Testis (tissue), 3 donors: ENCODE results near the gene PTPRQ. TPM values are rescaled to one million over a fixed set of nuclear protein-coding genes. Genes with fewer than 3 reads are reported as not detected.
"Not testable (repeated sequence)": the region's sequence is repeated elsewhere in the genome, so short reads cannot be mapped to it uniquely, and the experiment has no call there.

ENCODE experiments used
- DNase-seq: peaks from one replicate; pipeline ENCODE4 v3.0.0-alpha.2; 2019
- H3K27ac ChIP-seq, 2 donors: fragments of 200-600 bp; sonication (generic); one replicate each; pipeline ENCODE4 v1.5.1; 2019
- H3K27me3 ChIP-seq: fragments of 200-600 bp; sonication (generic); one replicate; pipeline ENCODE4 v1.5.1; 2019
- H3K36me3 ChIP-seq: fragments of 200-600 bp; sonication (generic); one replicate; pipeline ENCODE4 v1.5.1; 2017; ENCODE audit warnings: low read depth; ENCODE audit errors: missing control alignments
- H3K4me1 ChIP-seq: fragments of 200-600 bp; sonication (generic); one replicate; pipeline ENCODE4 v1.5.1; 2019
- H3K4me3 ChIP-seq, 2 donors: fragments of 200-600 bp; sonication (generic); one replicate each; pipeline ENCODE4 v1.5.1; 2017 to 2019
- H3K9me3 ChIP-seq: fragments of 200-600 bp; sonication (generic); one replicate; pipeline ENCODE4 v1.5.1; 2017
- POLR2A ChIP-seq: fragments of 450-650 bp; IDR thresholded peaks from one replicate; pipeline ENCODE4 v1.6.1; 2017; ENCODE audit warnings: antibody characterized with exemption, mild to moderate bottlenecking, moderate library complexity
- WGBS, 2 donors: methylation state at CpG; one replicate each; pipeline ENCODE4 v1.1.5; 2018; 5-methylcytosine and 5-hydroxymethylcytosine counted together
- intact Hi-C: fragments of 100-400 bp; cut with DNase I; formaldehyde crosslinking; loops from one replicate; pipeline ENCODE4 v1.15.1; 2023; ENCODE audit warnings: low total_unique reads
- polyA plus RNA-seq: library from polyadenylated mRNA; stranded (reverse); fragments of 350-450 nt; fragmentation: Illumina TruSeq; extraction: RNeasy Lipid Tissue Mini Kit (QIAGEN cat#74804); gene quantifications from one replicate; pipeline ENCODE4 v1.2.3, GENCODE V29; 2014; ENCODE audit warnings: low read depth, low replicate concordance; ENCODE audit not compliant: insufficient read depth
- total RNA-seq, 2 donors: library from RNA; depleted of rRNA; stranded (reverse); fragments of >200 nt; gene quantifications; one replicate each; pipeline ENCODE4 v1.2.3, GENCODE V29; 2016
- TF ChIP-seq, protein P1 (sequence below), 3 experiments: fragments of 450-650 bp in 2 of 3; fragments of 200-600 bp in 1 of 3; sonication (generic) in 1 of 3; IDR thresholded peaks; one replicate each; pipeline ENCODE4 v1.5.1; 2016 to 2019; ENCODE audit warnings: antibody characterized with exemption in 3 of 3, mild to moderate bottlenecking in 2 of 3, moderate library complexity in 1 of 3

Gene PTPRQ
- total and polyA plus RNA-seq, 3 donors from 2014 or later = 1.4 to 3.8 (median 3.7) TPM

DNA sequence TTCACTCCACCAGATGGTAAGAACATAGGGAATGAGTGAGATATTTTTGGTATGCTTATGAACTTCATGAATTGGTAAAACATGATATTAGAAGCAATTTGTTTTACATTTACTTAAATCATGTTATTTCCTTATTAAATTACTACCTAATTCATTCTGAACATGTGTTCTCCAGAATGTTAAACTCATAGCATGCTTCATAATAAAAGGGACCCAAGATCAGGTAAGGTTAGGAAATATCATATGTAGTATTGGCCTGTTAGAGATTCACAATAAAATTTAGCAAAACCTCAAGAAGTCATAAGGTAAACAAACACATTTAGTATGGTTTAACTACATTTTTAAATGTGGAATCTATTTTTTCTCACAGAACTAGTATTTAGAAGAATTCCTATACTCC lies 28.2 kb downstream of the PTPRQ start:
- intact Hi-C loops = no loop called here
- DNase-seq = no peak
- TF ChIP-seq POLR2A = no peak
- TF ChIP-seq, protein P1, sequence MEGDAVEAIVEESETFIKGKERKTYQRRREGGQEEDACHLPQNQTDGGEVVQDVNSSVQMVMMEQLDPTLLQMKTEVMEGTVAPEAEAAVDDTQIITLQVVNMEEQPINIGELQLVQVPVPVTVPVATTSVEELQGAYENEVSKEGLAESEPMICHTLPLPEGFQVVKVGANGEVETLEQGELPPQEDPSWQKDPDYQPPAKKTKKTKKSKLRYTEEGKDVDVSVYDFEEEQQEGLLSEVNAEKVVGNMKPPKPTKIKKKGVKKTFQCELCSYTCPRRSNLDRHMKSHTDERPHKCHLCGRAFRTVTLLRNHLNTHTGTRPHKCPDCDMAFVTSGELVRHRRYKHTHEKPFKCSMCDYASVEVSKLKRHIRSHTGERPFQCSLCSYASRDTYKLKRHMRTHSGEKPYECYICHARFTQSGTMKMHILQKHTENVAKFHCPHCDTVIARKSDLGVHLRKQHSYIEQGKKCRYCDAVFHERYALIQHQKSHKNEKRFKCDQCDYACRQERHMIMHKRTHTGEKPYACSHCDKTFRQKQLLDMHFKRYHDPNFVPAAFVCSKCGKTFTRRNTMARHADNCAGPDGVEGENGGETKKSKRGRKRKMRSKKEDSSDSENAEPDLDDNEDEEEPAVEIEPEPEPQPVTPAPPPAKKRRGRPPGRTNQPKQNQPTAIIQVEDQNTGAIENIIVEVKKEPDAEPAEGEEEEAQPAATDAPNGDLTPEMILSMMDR (IDR thresholded peaks at IDR 0.05) = no peak
- Histone ChIP-seq H3K4me3 (no peak overlapping the region), H3K36me3 (no peaks in the 10 kb centered on the region), H3K27ac (no peak overlapping the region), H3K9me3 (no peaks in the 10 kb centered on the region), H3K4me1 (no peaks in the 10 kb centered on the region), H3K27me3 (no peaks in the 10 kb centered on the region)

DNA sequence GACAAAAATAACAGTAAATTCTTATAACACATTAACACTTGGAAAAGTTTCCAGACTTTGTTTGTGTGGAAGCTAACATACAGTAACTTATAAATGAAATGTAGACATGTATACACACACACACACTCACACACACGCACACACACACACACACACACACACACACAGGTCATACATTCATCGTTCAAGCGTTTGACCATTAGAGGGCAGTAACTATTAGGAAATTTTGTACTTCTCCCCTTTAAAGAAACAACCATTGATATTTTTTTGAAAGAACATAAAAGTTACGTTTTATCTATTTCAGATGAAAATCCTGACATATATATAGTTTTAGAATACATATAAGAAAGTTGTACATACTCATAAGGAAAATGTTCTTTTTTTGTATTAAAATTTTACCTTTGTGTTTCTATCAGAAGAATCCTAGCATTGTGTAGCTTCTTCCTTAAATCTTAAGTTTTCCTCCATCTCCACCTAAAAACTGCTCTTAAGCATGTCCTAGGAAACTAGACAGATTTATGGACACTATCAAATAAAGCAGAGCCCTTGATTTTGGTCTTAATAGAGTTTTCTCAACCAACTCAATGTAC lies 29.0 kb downstream of the PTPRQ start:
- intact Hi-C loops = no loop called here
- H3K4me3 ChIP-seq = no peak overlapping the region
- no peaks in the 10 kb centered on the region for H3K9me3 ChIP-seq
- DNase-seq = no peak
- 20 to 27% methylated on average over 4 of the region's 4 CpGs for WGBS, 2 donors
- TF ChIP-seq, protein P1 (IDR thresholded peaks at IDR 0.05) = peak in 1 of 3 experiments; percentile 28
- TF ChIP-seq POLR2A = no peak
- no peaks in the 10 kb centered on the region for H3K36me3 ChIP-seq
- H3K27me3 ChIP-seq = no peaks in the 10 kb centered on the region
- no peak overlapping the region for H3K27ac ChIP-seq
- no peaks in the 10 kb centered on the region for H3K4me1 ChIP-seq

- DNase-seq, intact Hi-C loops: not testable (repeated sequence)
Observed at GRCh38 chr12:80477521-80478145, 33.6 kb downstream of the PTPRQ start.

GRCh38 chr12:80484746-80485145 lies 40.7 kb downstream of the PTPRQ start:
- no peak overlapping the region for H3K27ac ChIP-seq
- no peaks in the 10 kb centered on the region for H3K27me3 ChIP-seq
- H3K9me3 ChIP-seq = no peaks in the 10 kb centered on the region
- WGBS, 2 donors = 57 to 62% methylated on average over 2 of the region's 2 CpGs
- no peak for DNase-seq
- H3K36me3 ChIP-seq = no peaks in the 10 kb centered on the region
- H3K4me1 ChIP-seq = no peaks in the 10 kb centered on the region
- intact Hi-C loops = no loop called here
- H3K4me3 ChIP-seq = no peak overlapping the region
- TF ChIP-seq, protein P1 (IDR thresholded peaks at IDR 0.05) = no peak
- no peak for TF ChIP-seq POLR2A

More at GRCh38 chr12:80477521-80478145, 33.6 kb downstream of the PTPRQ start:
- H3K9me3 ChIP-seq, H3K4me3 ChIP-seq, H3K27me3 ChIP-seq, H3K4me1 ChIP-seq, H3K36me3 ChIP-seq, H3K27ac ChIP-seq: not testable (repeated sequence)
- 90% methylated on average over 31 of the region's 31 CpGs for WGBS, 2 donors

GRCh38 chr12:80485222-80485987 lies 41.4 kb downstream of the PTPRQ start:
- H3K36me3 ChIP-seq = no peaks in the 10 kb centered on the region
- no peaks in the 10 kb centered on the region for H3K4me1 ChIP-seq
- DNase-seq = no peak
- WGBS, 2 donors = 83 to 89% methylated on average over 5 of the region's 5 CpGs
- H3K27ac ChIP-seq = no peak overlapping the region
- intact Hi-C loops = no loop called here
- no peaks in the 10 kb centered on the region for H3K9me3 ChIP-seq
- H3K4me3 ChIP-seq = no peak overlapping the region
- no peak for TF ChIP-seq POLR2A
- TF ChIP-seq, protein P1 (IDR thresholded peaks at IDR 0.05) = no peak
- no peaks in the 10 kb centered on the region for H3K27me3 ChIP-seq
